Epidermal melanocyte (primary cell): ENCODE results near the gene ECHS1.
"Not testable (repeated sequence)": the region's sequence is repeated elsewhere in the genome, so short reads cannot be mapped to it uniquely, and the experiment has no call there.

Experiments
- DNase-seq: peaks from one replicate; pipeline ENCODE4 v3.0.0; 2011; ENCODE audit warnings: low spot score; ENCODE audit not compliant: insufficient read length

ECHS1 gene

GRCh38 chr10:133373174-133374090 is at the start of gene ECHS1:
Gene ECHS1 (minus strand): TSS chr10:133373354. CDS start chr10:133373333, 21 bp downstream.
- peak; percentile 100 for DNase-seq

DNA sequence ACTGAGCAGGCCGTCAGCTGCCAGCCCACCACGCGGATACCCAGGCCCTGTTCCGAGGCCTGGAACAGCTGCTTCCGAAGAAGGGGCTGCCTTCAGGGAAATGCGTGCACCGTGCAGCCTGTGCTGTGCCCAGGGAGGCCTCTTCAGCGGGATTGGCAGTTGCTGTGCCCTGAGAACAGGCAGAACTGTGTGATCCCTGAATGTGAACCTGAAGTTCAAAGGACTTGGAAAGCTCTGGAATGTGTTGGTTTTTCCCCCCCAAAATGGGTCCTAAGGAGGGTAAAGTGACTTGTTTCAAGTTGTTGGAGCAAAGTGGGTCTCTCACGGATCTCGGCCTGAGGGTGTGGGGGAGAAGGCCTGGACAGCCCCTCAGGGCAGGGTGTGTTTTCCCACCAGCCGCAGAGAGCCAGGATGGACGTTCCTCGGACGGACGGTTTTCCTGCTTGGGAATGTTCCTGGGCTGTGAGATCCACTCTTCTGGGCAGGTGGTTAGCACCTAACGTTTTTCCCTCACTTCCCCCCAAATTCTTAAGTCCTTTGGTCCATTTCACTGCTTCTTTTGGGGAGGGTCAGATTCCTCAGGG is 49.2 kb upstream of the ECHS1 start:
- no peak for DNase-seq

DNA sequence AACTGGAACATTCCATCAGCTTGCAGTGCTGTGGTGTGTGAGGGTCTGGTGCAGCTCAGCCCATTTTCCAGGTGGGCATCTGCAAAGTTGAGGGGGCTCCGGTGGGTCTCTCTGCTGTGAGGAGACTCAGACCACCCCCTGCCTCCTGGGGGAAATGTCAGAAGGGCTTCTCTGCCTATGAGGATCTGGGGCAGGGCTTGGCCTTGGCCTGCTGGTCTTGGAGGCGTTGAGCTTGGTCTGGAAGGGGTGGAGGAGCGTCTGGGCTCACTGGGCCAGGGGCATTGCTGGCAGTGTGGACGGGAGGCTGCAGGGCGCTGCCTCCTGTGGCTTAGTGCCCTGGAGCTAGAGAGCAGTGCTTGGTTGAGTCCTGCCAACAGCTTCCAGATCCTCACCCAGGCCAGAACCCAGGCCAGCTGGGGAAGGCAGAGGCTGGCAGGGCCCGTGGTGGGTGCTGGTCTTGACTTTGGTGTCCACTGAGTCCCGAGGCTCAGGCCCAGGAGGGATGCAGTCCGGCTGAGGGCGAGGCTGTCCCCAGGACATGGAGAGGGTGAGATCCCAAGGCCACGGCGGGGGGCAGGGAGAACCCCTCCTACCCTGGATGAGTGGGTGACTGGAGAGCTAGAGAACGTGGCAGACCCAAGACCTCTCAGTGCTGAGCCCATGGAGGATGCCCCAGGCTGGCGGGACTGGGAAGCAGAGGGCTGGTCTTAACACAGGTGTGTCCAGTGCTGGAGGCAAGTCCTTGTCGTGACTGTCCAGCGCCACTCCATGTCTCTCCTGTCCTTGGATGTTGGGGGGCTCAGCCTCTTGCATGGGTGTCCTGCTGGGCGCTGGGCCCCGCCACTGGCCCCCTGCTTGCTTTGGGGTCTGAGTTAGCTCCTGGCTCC is 48.4 kb upstream of the ECHS1 start:
- DNase-seq = no peak

GRCh38 chr10:133420579-133420978 is 47.4 kb upstream of the ECHS1 start:
- no peak for DNase-seq

DNA sequence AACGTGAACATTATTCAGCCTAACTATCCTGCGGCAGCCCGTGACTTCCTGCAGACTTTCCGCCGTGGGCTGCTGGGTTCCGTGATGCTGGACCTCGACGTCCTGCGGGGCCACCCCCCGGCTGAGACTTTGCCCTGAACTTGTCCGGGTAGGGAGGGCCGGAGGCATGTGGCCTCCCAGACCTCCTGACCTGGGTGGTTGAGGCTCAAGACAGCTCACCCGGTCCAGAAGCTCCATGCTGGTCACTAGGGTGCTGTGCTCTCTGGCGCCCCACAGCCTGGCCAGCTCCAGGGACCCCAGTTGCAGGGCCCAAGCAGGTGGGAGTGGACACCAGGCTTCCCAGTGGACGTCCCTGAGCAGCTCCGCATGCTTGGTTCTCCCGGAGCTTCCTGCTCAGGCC is 46.9 kb upstream of the ECHS1 start:
- no peak for DNase-seq

- no peak for DNase-seq
Observed at GRCh38 chr10:133419211-133419950, 46.2 kb upstream of the ECHS1 start.

DNA sequence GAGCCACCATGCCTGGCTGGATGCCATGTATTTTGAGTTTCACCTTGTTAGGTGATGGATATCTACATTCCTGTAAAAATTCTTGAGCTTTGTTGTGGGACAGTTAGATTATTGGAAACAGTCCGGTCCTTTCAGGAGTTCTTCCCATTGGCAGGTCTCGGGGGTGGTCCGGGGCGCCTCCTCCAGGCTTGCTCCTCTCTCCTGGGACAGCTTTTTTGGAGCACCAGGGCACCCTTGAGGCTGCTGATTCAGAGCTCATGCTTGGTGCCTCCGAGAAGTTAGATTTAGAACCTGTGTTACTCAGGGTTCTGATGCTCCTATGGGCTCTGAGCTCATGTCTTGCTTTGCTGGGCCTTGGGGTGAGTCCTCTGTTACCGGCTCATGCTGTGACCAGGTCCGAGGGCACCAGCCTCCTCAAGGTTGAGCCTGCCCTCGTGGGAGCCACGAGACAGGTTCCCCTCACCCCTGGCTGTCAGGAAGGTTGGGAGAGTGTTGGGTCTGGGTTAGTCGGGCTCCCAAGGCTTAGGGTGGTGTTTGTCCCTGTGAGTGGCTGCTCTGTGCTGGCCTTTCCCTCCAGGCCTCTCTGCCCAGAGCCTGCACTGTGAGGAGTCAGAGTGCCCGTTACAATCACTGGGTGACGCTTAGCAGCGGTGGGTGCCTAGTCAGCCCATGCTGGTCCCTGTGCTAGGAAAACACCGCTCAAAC is 45.3 kb upstream of the ECHS1 start:
- DNase-seq = no peak

GRCh38 chr10:133415752-133416151 is 42.6 kb upstream of the ECHS1 start:
- DNase-seq = no peak

DNA sequence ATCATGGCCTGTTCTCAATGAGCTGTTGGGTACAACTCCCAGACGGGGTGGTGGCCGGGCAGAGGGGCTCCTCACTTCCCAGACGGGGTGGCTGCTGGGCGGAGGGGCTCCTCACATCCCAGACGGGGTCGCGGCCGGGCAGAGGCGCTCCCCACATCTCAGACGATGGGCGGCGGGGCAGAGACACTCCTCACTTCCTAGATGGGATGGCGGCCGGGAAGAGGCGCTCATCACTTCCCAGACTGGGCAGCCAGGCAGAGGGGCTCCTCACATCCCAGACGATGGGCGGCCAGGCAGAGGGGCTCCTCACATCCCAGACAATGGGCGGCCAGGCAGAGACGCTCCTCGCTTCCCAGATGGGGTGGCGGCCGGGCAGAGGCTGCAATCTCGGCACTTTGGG is 41.2 kb upstream of the ECHS1 start:
- DNase-seq = not testable (repeated sequence)

DNA sequence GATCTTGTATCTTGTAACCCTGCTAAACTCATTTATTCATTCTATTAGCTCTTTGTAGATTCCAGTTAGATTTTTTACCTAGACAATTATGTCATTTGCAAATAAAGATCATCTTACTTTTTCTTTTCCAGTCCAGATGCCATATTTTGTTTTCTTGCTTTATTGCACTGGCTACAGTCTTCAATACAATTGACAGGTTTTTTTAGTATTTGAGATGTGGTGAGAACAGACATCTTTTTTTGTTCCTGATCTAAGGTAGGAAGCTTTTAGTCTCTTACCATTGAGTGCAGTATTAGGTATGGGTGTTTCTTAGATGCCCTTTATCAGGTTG is 39.2 kb upstream of the ECHS1 start:
- no peak for DNase-seq

GRCh38 chr10:133411523-133412380 is 38.6 kb upstream of the ECHS1 start:
- no peak for DNase-seq

- no peak for DNase-seq
Observed at GRCh38 chr10:133405844-133406527, 32.8 kb upstream of the ECHS1 start.

- DNase-seq = no peak
Observed at GRCh38 chr10:133405272-133405671, 32.1 kb upstream of the ECHS1 start.

- no peak for DNase-seq
Observed at GRCh38 chr10:133403784-133404183, 30.6 kb upstream of the ECHS1 start.

- no peak for DNase-seq
Observed at GRCh38 chr10:133403359-133403758, 30.2 kb upstream of the ECHS1 start.

GRCh38 chr10:133401981-133402725 is 29.0 kb upstream of the ECHS1 start:
- no peak for DNase-seq

DNA sequence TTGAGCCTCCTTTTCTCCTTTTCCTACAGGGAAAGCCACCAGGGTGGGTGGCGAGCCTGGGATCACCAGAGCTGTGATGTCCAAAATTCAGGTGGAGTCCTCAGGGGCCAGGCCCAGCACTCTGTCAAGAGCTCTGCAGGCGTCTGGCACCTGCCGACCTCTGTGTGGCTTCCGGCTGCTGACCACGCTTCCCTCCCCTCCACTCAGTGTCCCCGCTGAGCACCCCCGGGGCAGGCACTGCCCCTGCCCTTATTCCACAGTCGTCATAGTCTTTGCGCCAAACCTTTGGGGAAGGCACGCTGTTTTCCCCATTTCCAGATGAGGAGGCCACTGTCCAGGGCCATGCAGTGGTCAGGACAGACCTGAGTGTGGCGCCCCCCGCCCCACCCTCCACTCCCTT is 28.3 kb upstream of the ECHS1 start:
- no peak for DNase-seq

DNA sequence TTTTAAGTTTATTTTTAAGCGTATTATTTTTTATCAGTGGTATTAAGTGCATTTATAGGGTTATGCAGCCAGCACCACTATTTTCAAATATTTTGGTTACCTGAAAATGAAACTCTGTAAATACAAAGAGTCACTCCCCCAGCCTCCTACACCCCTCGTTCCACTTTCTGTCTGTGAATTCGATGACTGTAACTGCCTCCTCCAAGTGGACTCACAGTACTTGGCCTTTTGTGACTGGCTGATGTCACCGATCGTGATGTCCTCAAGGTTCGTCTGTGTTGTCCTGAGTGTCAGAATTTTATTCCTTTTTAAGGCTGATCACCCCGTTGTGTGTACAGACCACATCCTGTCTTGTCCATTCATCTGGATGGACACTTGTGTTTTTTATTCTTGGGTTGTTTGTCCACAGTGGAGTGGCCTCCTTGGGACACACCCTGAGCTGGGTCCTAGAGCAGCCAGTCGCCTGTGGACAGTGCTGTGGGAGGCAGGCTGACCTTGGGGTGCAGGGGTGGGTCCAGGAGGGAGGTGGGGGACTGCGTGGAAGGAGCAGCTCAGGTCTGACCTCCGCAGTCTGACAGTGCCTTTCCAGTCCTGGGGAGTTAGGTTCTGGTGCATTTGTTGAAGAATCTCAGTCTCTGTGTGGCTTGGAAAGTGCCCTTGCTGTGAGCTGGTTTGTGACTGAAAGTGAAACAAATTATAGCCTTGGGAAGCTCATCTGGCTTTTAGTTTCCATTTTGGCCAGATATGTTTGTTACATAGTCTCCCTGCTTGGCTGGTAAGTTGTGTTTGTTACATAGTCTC is 27.7 kb upstream of the ECHS1 start:
- DNase-seq = no peak
